Measurements from ENCODE around the gene PDE4B. TPM values are rescaled to one million over a fixed set of nuclear protein-coding genes. Genes with fewer than 3 reads are reported as not detected.

PDE4B gene
- total RNA-seq, 1 donor from 2014 or later, result 1.2 TPM

DNA sequence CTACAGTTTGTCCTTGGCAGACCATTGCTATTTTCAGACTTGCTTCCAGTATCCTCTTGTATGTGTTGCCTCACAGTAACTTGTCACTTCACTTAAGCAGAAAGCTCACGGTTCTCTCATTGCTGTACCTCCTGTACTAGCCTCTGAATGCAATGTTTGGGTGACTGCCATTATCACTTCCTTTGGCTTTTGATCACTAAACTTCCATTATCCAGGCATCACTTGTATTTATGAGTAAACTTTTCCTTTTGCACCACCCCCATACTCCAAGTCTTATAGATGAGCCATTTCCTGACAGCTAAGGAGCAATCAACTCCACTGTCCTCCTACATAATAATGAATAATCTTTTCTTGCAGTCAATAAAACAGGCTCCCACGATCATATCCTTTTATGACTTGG is 255.3 kb downstream of the PDE4B start:
- Histone ChIP-seq H3K79me2 (ENCODE audit: low read depth) (no peaks in the 10 kb centered on the region), H3F3A (ENCODE audit: low read depth) (no peaks in the 10 kb centered on the region), H3K27ac (no peak overlapping the region), H4K20me1 (ENCODE audit: low read depth) (no peaks in the 10 kb centered on the region), H3K4me2 (no peak overlapping the region), H2AFZ (replicated peaks) (no peak overlapping the region), H3K9ac (no peak overlapping the region), H3K36me3 (no peaks in the 10 kb centered on the region), H3K9me3 (ENCODE audit: low read depth) (no peaks in the 10 kb centered on the region), H3K4me3 (no peak overlapping the region), H3K4me1 (no peaks in the 10 kb centered on the region), H3K27me3 (peaks cover 5% of the 10 kb centered on the region)
- H3K4me3 Mint-ChIP-seq, result no peak overlapping the region
- TF ChIP-seq EZH2phosphoT487 (IDR thresholded peaks at IDR 0.05), result no peak
- no peak for TF ChIP-seq EZH2 (IDR thresholded peaks at IDR 0.05)
- TF ChIP-seq CTCF (IDR thresholded peaks at IDR 0.05), result no peak
- DNase-seq (ENCODE audit: low spot score), result no peak
- H3K4me1 Mint-ChIP-seq, result no peaks in the 10 kb centered on the region
- no peaks in the 10 kb centered on the region for H3K9me3 Mint-ChIP-seq
- no peaks in the 10 kb centered on the region for H3K27me3 Mint-ChIP-seq (ENCODE audit: insufficient read depth, low read depth)
- no peak overlapping the region for H3K27ac Mint-ChIP-seq
- H3K36me3 Mint-ChIP-seq, result no peaks in the 10 kb centered on the region

GRCh38 chr1:66050123-66050522 is 257.4 kb downstream of the PDE4B start:
- H3K27me3 ChIP-seq, result no peaks in the 10 kb centered on the region
- H3K79me2 ChIP-seq (ENCODE audit: low read depth), result no peaks in the 10 kb centered on the region
- H3K36me3 ChIP-seq, result no peaks in the 10 kb centered on the region
- H3K4me2 ChIP-seq, result no peak overlapping the region
- no peaks in the 10 kb centered on the region for H3F3A ChIP-seq (ENCODE audit: low read depth)
- H3K27ac ChIP-seq, result no peak overlapping the region
- Mint-ChIP-seq H3K4me1 (no peaks in the 10 kb centered on the region), H3K9me3 (no peaks in the 10 kb centered on the region), H3K4me3 (no peak overlapping the region), H3K27ac (no peak overlapping the region), H3K36me3 (no peaks in the 10 kb centered on the region), H3K27me3 (ENCODE audit: insufficient read depth, low read depth) (no peaks in the 10 kb centered on the region)
- DNase-seq (ENCODE audit: low spot score), result no peak
- H3K9me3 ChIP-seq (ENCODE audit: low read depth), result no peaks in the 10 kb centered on the region
- no peak overlapping the region for H3K4me3 ChIP-seq
- H4K20me1 ChIP-seq (ENCODE audit: low read depth), result no peaks in the 10 kb centered on the region
- no peak overlapping the region for H2AFZ ChIP-seq (replicated peaks)
- no peak for TF ChIP-seq EZH2phosphoT487 (IDR thresholded peaks at IDR 0.05)
- no peak for TF ChIP-seq EZH2 (IDR thresholded peaks at IDR 0.05)
- TF ChIP-seq CTCF (IDR thresholded peaks at IDR 0.05), result no peak
- H3K9ac ChIP-seq, result no peak overlapping the region
- H3K4me1 ChIP-seq, result no peaks in the 10 kb centered on the region

- H3F3A ChIP-seq (ENCODE audit: low read depth), result no peaks in the 10 kb centered on the region
- H3K79me2 ChIP-seq (ENCODE audit: low read depth), result no peaks in the 10 kb centered on the region
- H3K9me3 ChIP-seq (ENCODE audit: low read depth), result no peaks in the 10 kb centered on the region
- no peak overlapping the region for H3K4me2 ChIP-seq
- no peaks in the 10 kb centered on the region for H3K9me3 Mint-ChIP-seq
- no peaks in the 10 kb centered on the region for H3K4me1 Mint-ChIP-seq
- no peak overlapping the region for H3K27ac ChIP-seq
- no peak overlapping the region for H3K9ac ChIP-seq
- no peak overlapping the region for H3K27ac Mint-ChIP-seq
- no peak overlapping the region for H3K4me3 Mint-ChIP-seq
- no peaks in the 10 kb centered on the region for H3K4me1 ChIP-seq
- H3K27me3 Mint-ChIP-seq (ENCODE audit: insufficient read depth, low read depth), result no peaks in the 10 kb centered on the region
- H2AFZ ChIP-seq (replicated peaks), result no peak overlapping the region
- H3K36me3 Mint-ChIP-seq, result no peaks in the 10 kb centered on the region
- no peak for TF ChIP-seq EZH2 (IDR thresholded peaks at IDR 0.05)
- no peak for TF ChIP-seq CTCF (IDR thresholded peaks at IDR 0.05)
- TF ChIP-seq EZH2phosphoT487 (IDR thresholded peaks at IDR 0.05), result no peak
- H3K36me3 ChIP-seq, result no peaks in the 10 kb centered on the region
- no peaks in the 10 kb centered on the region for H4K20me1 ChIP-seq (ENCODE audit: low read depth)
- no peak for DNase-seq (ENCODE audit: low spot score)
- H3K4me3 ChIP-seq, result no peak overlapping the region
- no peaks in the 10 kb centered on the region for H3K27me3 ChIP-seq
These were observed 257.9 kb downstream of the PDE4B start for GRCh38 chr1:66050633-66051032.
